Motor neuron (in vitro differentiated cells): ENCODE data around the gene SKOR1. TPM values are rescaled to one million over a fixed set of nuclear protein-coding genes. Genes with fewer than 3 reads are reported as not detected.

Experiments
- ATAC-seq, 8 experiments: fragments of 200-7000 bp; cut with Tn5 transposase; replicated peaks in 6 of 8; 2 replicates each; pipeline ENCODE4 v1.8.0; 2021; ENCODE audit warnings: mild to moderate bottlenecking in 8 of 8, moderate library complexity in 8 of 8
- H3K27ac ChIP-seq, 2 donors: fragments of 250-450 bp; sonication (Bioruptor Pico); 2 replicates each; pipeline ENCODE4 v1.9.0; 2021; ENCODE audit warnings: antibody characterized with exemption in 2 of 2, mild to moderate bottlenecking in 2 of 2, moderate library complexity in 1 of 2
- H3K4me1 ChIP-seq, 2 donors: fragments of 250-450 bp; sonication (Bioruptor Pico); replicated peaks in 1 of 2; 2 replicates each; pipeline ENCODE4 v1.6.1; 2021; ENCODE audit warnings: antibody characterized with exemption in 2 of 2, mild to moderate bottlenecking in 2 of 2, moderate library complexity in 1 of 2
- H3K4me3 ChIP-seq, 5 donors: fragments of 250-450 bp; sonication (Bioruptor Pico); 2 replicates each; pipeline ENCODE4 v1.9.0; 2021; ENCODE audit warnings: antibody characterized with exemption in 5 of 5, mild to moderate bottlenecking in 5 of 5, moderate library complexity in 4 of 5
- WGBS, 10 experiments: fragments of 450-650 bp; shearing (Covaris generic); methylation state at CpG; one replicate each; pipeline ENCODE4 v1.0.0; 2022; 5-methylcytosine and 5-hydroxymethylcytosine counted together
- in situ Hi-C, 9 experiments: fragments of 400-800 bp; cut with MboI; loops; one replicate each; pipeline ENCODE4 v1.15.0; 2021; ENCODE audit warnings: low sequenced_read_pairs in 9 of 9, low pct_unique_long_range_greater_than_20kb in 2 of 9; ENCODE audit not compliant: unreplicated experiment in 9 of 9
- total RNA-seq, 8 experiments: library from RNA; unstranded; fragments of 300-600 nt; gene quantifications; 2 replicates each; pipeline versions ENCODE4 v1.2.3 to v1.2.4, GENCODE V29; 2022

Gene SKOR1
- total RNA-seq, 8 experiments from 2014 or later: 0.10 to 1.00 (median 0.42) TPM

- no peak overlapping the region for H3K27ac ChIP-seq
- no peak overlapping the region for H3K4me3 ChIP-seq
- in situ Hi-C loops: no loop called here
- H3K4me1 ChIP-seq: peaks cover 18 to 25% of the 10 kb centered on the region in 2 donors
- ATAC-seq: no peak
- 76 to 100% (median 87%) methylated on average over 2 to 14 of the region's 19 CpGs; no CpG with 5 or more reads in 2 of the 10 experiments for WGBS, 10 experiments
These were observed 23.1 kb upstream of the SKOR1 start for GRCh38 chr15:67801926-67802914.

GRCh38 chr15:67803299-67803698 is 22.0 kb upstream of the SKOR1 start:
- Histone ChIP-seq H3K4me3 (no peak overlapping the region), H3K4me1 (peaks cover 18 to 25% of the 10 kb centered on the region in 2 donors), H3K27ac (no peak overlapping the region)
- ATAC-seq: no peak
- WGBS, 10 experiments: 60 to 100% methylated on average over 1 to 2 of the region's 3 CpGs; no CpG with 5 or more reads in 8 of the 10 experiments
- in situ Hi-C loops: no loop called here

GRCh38 chr15:67803996-67804843 is 21.1 kb upstream of the SKOR1 start:
- WGBS, 10 experiments: 37 to 100% (median 87%) methylated on average over 1 to 13 of the region's 27 CpGs; no CpG with 5 or more reads in 2 of the 10 experiments
- Histone ChIP-seq H3K4me3 (no peak overlapping the region), H3K27ac (no peak overlapping the region), H3K4me1 (peaks cover 18 to 25% of the 10 kb centered on the region in 2 donors)
- in situ Hi-C loops: no loop called here
- peak in 5 of 8 experiments; percentile 21 to 70 (median 46) for ATAC-seq

GRCh38 chr15:67805008-67805665 is 20.2 kb upstream of the SKOR1 start:
- 60 to 67% methylated on average over 1 of the region's 17 CpGs; no CpG with 5 or more reads in 8 of the 10 experiments for WGBS, 10 experiments
- H3K27ac ChIP-seq: no peak overlapping the region
- in situ Hi-C loops: no loop called here
- H3K4me3 ChIP-seq: no peak overlapping the region
- peaks cover 18 to 25% of the 10 kb centered on the region in 2 donors for H3K4me1 ChIP-seq
- peak in 5 of 8 experiments; percentile 16 to 28 (median 20) for ATAC-seq

GRCh38 chr15:67805666-67806516 is 19.4 kb upstream of the SKOR1 start:
- 73 to 100% (median 91%) methylated on average over 1 to 12 of the region's 16 CpGs; no CpG with 5 or more reads in 5 of the 10 experiments for WGBS, 10 experiments
- peak in 1 of 8 experiments; percentile 43 for ATAC-seq
- H3K4me1 ChIP-seq: peaks cover 18 to 25% of the 10 kb centered on the region in 2 donors
- no peak overlapping the region for H3K4me3 ChIP-seq
- no peak overlapping the region for H3K27ac ChIP-seq
- in situ Hi-C loops: no loop called here

GRCh38 chr15:67806536-67806935 is 18.8 kb upstream of the SKOR1 start:
- H3K4me1 ChIP-seq: peaks cover 18 to 25% of the 10 kb centered on the region in 2 donors
- in situ Hi-C loops: no loop called here
- H3K4me3 ChIP-seq: no peak overlapping the region
- no peak overlapping the region for H3K27ac ChIP-seq
- 86 to 91% methylated on average over 7 to 10 of the region's 18 CpGs; no CpG with 5 or more reads in 8 of the 10 experiments for WGBS, 10 experiments
- ATAC-seq: no peak

- 95% methylated on average over 5 of the region's 5 CpGs; no CpG with 5 or more reads in 9 of the 10 experiments for WGBS, 10 experiments
- H3K4me1 ChIP-seq: peaks cover 18 to 25% of the 10 kb centered on the region in 2 donors
- in situ Hi-C loops: no loop called here
- no peak overlapping the region for H3K4me3 ChIP-seq
- no peak for ATAC-seq
- H3K27ac ChIP-seq: no peak overlapping the region
These were observed 18.2 kb upstream of the SKOR1 start for GRCh38 chr15:67807141-67807540.

GRCh38 chr15:67807836-67808235 is 17.5 kb upstream of the SKOR1 start:
- peaks cover 18 to 27% of the 10 kb centered on the region in 2 donors for H3K4me1 ChIP-seq
- ATAC-seq: no peak
- in situ Hi-C loops: no loop called here
- H3K27ac ChIP-seq: no peak overlapping the region
- 60 to 93% (median 90%) methylated on average over 1 to 5 of the region's 7 CpGs; no CpG with 5 or more reads in 5 of the 10 experiments for WGBS, 10 experiments
- no peak overlapping the region for H3K4me3 ChIP-seq

- H3K4me1 ChIP-seq: peaks cover 18 to 23% of the 10 kb centered on the region in 2 donors
- 81 to 100% (median 89%) methylated on average over 1 to 7 of the region's 7 CpGs; no CpG with 5 or more reads in 5 of the 10 experiments for WGBS, 10 experiments
- no peak for ATAC-seq
- H3K4me3 ChIP-seq: no peak overlapping the region
- no peak overlapping the region for H3K27ac ChIP-seq
- in situ Hi-C loops: no loop called here
These were observed 16.5 kb upstream of the SKOR1 start for GRCh38 chr15:67808821-67809220.

- Histone ChIP-seq H3K4me3 (no peak overlapping the region), H3K27ac (no peak overlapping the region), H3K4me1 (peaks cover 12 to 17% of the 10 kb centered on the region in 2 donors)
- in situ Hi-C loops: no loop called here
- WGBS, 10 experiments: 80 to 100% (median 83%) methylated on average over 1 to 2 of the region's 5 CpGs; no CpG with 5 or more reads in 5 of the 10 experiments
- no peak for ATAC-seq
These were observed 15.9 kb upstream of the SKOR1 start for GRCh38 chr15:67809441-67809840.

- Histone ChIP-seq H3K4me3 (no peak overlapping the region), H3K4me1 (peaks cover 8 to 13% of the 10 kb centered on the region in 2 donors), H3K27ac (no peak overlapping the region)
- WGBS, 10 experiments: 33 to 93% methylated on average over 3 of the region's 6 CpGs; no CpG with 5 or more reads in 8 of the 10 experiments
- in situ Hi-C loops: no loop called here
- ATAC-seq: no peak
These were observed 15.4 kb upstream of the SKOR1 start for GRCh38 chr15:67809866-67810265.
